Neural progenitor cell (in vitro differentiated cells): ENCODE data around the gene RHD. TPM values are rescaled to one million over a fixed set of nuclear protein-coding genes. Genes with fewer than 3 reads are reported as not detected.

Experiments used
- DNase-seq: peaks from one replicate; pipeline ENCODE4 v3.0.0-alpha.2; 2016; ENCODE audit warnings: low spot score
- H2AFZ ChIP-seq: fragments of 200-600 bp; sonication (generic); replicated peaks from 2 replicates; pipeline ENCODE4 v1.6.1; 2016; ENCODE audit warnings: antibody characterized with exemption
- H3F3A ChIP-seq: fragments of 200-600 bp; sonication (generic); 2 replicates; pipeline ENCODE4 v1.6.1; 2016; ENCODE audit warnings: antibody characterized with exemption, low read depth
- H3K27ac ChIP-seq: fragments of 200-600 bp; sonication (generic); 2 replicates; pipeline ENCODE4 v1.5.1; 2016; ENCODE audit warnings: mild to moderate bottlenecking
- H3K27me3 ChIP-seq: fragments of 200-600 bp; sonication (generic); 2 replicates; pipeline ENCODE4 v1.6.1; 2016; ENCODE audit warnings: mild to moderate bottlenecking, moderate library complexity
- H3K36me3 ChIP-seq: fragments of 200-600 bp; sonication (generic); 2 replicates; pipeline ENCODE4 v1.5.1; 2016
- H3K4me1 ChIP-seq: fragments of 200-600 bp; sonication (generic); 2 replicates; pipeline ENCODE4 v1.6.1; 2016; ENCODE audit warnings: mixed run types
- H3K4me2 ChIP-seq: fragments of 200-600 bp; sonication (generic); 2 replicates; pipeline ENCODE4 v1.6.1; 2016
- H3K4me3 ChIP-seq: fragments of 200-600 bp; sonication (generic); 2 replicates; pipeline ENCODE4 v1.5.1; 2016
- H3K79me2 ChIP-seq: fragments of 200-600 bp; sonication (generic); 2 replicates; pipeline ENCODE4 v1.6.1; 2016; ENCODE audit warnings: low read depth
- H3K9ac ChIP-seq: fragments of 200-600 bp; sonication (generic); 2 replicates; pipeline ENCODE4 v1.6.1; 2016
- H3K9me3 ChIP-seq: fragments of 200-600 bp; sonication (generic); 2 replicates; pipeline ENCODE4 v1.5.1; 2016; ENCODE audit warnings: low read depth
- H4K20me1 ChIP-seq: fragments of 200-600 bp; sonication (generic); 2 replicates; pipeline ENCODE4 v1.6.1; 2016; ENCODE audit warnings: low read depth
- H3K27ac Mint-ChIP-seq: 3 replicates; pipeline ENCODE4 v1.8.0; 2021; ENCODE audit warnings: mixed read lengths
- H3K27me3 Mint-ChIP-seq: 2 replicates; pipeline ENCODE4 v1.8.0; 2022; ENCODE audit warnings: low read depth, mild to moderate bottlenecking, inconsistent platforms, moderate library complexity, mixed read lengths; ENCODE audit not compliant: insufficient read depth
- H3K36me3 Mint-ChIP-seq: 3 replicates; pipeline ENCODE4 v1.8.0; 2021; ENCODE audit warnings: mixed read lengths
- H3K4me1 Mint-ChIP-seq: 3 replicates; pipeline ENCODE4 v1.8.0; 2021; ENCODE audit warnings: mixed read lengths
- H3K4me3 Mint-ChIP-seq: 3 replicates; pipeline ENCODE4 v1.8.0; 2021; ENCODE audit warnings: mild to moderate bottlenecking, moderate library complexity, mixed read lengths
- H3K9me3 Mint-ChIP-seq: 3 replicates; pipeline ENCODE4 v1.8.0; 2020; ENCODE audit warnings: mixed read lengths
- EZH2 ChIP-seq: fragments of 200-600 bp; sonication (generic); IDR thresholded peaks from 2 replicates; pipeline ENCODE4 v1.6.1; 2017; ENCODE audit warnings: antibody characterized with exemption, mild to moderate bottlenecking, moderate library complexity
- EZH2phosphoT487 ChIP-seq: fragments of 200-600 bp; sonication (generic); IDR thresholded peaks from 2 replicates; pipeline ENCODE4 v1.6.1; 2017; ENCODE audit warnings: antibody characterized with exemption
- total RNA-seq: library from RNA; depleted of rRNA; stranded (reverse); fragments of >200 nt; gene quantifications from 2 replicates; pipeline ENCODE4 v1.2.3, GENCODE V29; 2015; ENCODE audit warnings: low replicate concordance
- TF ChIP-seq, protein P1 (sequence below): fragments of 200-600 bp; sonication (generic); IDR thresholded peaks from 2 replicates; pipeline ENCODE4 v1.5.1; 2017; ENCODE audit warnings: antibody characterized with exemption, mild to moderate bottlenecking

The RHD gene
- total RNA-seq, 1 donor from 2014 or later: not detected

DNA sequence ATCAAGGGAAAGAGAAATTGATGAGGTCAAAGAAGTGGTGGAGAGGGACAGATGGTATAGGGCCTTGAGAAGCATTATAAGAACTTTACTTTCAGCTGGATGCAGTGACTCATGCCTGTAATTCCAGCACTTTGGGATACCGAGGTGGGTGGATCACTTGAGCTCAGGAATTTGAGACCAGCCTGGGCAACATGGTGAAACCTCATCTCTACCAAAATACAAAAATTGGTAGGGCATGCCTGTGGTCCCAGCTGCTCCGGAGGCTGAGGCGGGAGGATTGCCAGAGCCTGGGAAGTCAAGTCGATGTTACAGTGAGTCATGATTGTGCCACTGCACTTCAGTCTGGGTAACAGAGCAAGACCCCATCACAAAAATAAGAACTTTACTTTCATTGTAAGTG lies 71.6 kb downstream of the RHD start:
- Mint-ChIP-seq H3K4me1 (peaks cover 16% of the 10 kb centered on the region), H3K27ac (peak overlapping the region; percentile 31), H3K4me3 (no peak overlapping the region), H3K9me3 (no peaks in the 10 kb centered on the region), H3K27me3 (no peaks in the 10 kb centered on the region), H3K36me3 (peaks cover 19% of the 10 kb centered on the region)
- no peak overlapping the region for H3K9ac ChIP-seq
- H3K36me3 ChIP-seq: peaks cover 6% of the 10 kb centered on the region
- no peak overlapping the region for H3K4me2 ChIP-seq
- DNase-seq: no peak
- peaks cover 14% of the 10 kb centered on the region for H3K4me1 ChIP-seq
- TF ChIP-seq EZH2phosphoT487: no peak
- no peak for TF ChIP-seq EZH2
- TF ChIP-seq, protein P1, sequence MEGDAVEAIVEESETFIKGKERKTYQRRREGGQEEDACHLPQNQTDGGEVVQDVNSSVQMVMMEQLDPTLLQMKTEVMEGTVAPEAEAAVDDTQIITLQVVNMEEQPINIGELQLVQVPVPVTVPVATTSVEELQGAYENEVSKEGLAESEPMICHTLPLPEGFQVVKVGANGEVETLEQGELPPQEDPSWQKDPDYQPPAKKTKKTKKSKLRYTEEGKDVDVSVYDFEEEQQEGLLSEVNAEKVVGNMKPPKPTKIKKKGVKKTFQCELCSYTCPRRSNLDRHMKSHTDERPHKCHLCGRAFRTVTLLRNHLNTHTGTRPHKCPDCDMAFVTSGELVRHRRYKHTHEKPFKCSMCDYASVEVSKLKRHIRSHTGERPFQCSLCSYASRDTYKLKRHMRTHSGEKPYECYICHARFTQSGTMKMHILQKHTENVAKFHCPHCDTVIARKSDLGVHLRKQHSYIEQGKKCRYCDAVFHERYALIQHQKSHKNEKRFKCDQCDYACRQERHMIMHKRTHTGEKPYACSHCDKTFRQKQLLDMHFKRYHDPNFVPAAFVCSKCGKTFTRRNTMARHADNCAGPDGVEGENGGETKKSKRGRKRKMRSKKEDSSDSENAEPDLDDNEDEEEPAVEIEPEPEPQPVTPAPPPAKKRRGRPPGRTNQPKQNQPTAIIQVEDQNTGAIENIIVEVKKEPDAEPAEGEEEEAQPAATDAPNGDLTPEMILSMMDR: no peak
- H2AFZ ChIP-seq: no peak overlapping the region
- peaks cover 2% of the 10 kb centered on the region for H3F3A ChIP-seq
- no peak overlapping the region for H3K4me3 ChIP-seq
- H3K27me3 ChIP-seq: no peaks in the 10 kb centered on the region
- no peaks in the 10 kb centered on the region for H3K9me3 ChIP-seq
- peaks cover 68% of the 10 kb centered on the region for H3K79me2 ChIP-seq
- peaks cover 18% of the 10 kb centered on the region for H4K20me1 ChIP-seq
- no peak overlapping the region for H3K27ac ChIP-seq

DNA sequence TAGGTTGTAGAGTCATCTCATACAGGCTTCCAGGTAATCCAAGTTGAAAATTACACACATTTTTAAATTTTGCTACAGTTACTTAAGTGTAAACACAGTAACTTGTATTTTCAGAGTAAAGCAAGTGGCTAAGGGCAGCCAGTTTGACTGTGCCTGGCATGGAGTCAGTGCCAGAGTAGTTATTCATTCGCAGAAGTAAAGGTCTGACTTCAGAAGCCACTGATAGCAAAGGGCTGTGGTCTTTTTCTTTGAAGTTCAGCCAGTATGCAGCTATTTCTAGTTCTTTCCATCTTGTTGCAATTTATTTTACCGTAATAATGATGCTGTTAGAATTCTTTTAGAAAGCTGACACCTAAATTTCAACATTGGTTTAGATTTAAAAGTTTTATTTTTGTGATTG lies 75.2 kb downstream of the RHD start:
- no peak overlapping the region for H2AFZ ChIP-seq

DNA sequence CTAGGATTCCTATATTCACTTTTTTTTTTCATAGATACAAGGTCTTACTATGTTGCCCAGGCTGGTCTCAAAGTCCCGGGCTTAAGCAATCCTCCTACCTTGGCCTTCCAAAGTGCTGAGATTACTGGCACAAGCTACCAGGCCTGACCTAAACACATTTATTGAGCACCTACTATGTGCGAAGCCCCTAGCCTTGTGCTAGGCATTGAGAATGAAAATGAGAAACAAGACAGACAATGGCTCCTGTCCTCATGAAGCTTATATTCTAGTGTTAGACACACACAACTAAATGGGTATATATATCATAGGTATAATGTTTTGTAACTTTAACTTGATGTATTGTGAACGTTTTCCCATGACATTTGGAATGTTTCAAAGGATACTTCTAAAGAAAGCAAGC lies 77.3 kb downstream of the RHD start:
- Mint-ChIP-seq H3K9me3 (no peaks in the 10 kb centered on the region), H3K4me1 (no peaks in the 10 kb centered on the region), H3K36me3 (peaks cover 14% of the 10 kb centered on the region), H3K27ac (no peak overlapping the region), H3K4me3 (no peak overlapping the region), H3K27me3 (no peaks in the 10 kb centered on the region)
- Histone ChIP-seq H3K36me3 (peaks cover 17% of the 10 kb centered on the region), H3K4me3 (no peak overlapping the region), H3K9ac (no peak overlapping the region), H4K20me1 (no peaks in the 10 kb centered on the region), H3K9me3 (no peaks in the 10 kb centered on the region), H3K27ac (no peak overlapping the region), H3K27me3 (no peaks in the 10 kb centered on the region), H3F3A (no peaks in the 10 kb centered on the region), H2AFZ (no peak overlapping the region), H3K79me2 (peaks cover 28% of the 10 kb centered on the region), H3K4me1 (no peaks in the 10 kb centered on the region), H3K4me2 (no peak overlapping the region)
- DNase-seq: no peak
- TF ChIP-seq EZH2 (no peak), EZH2phosphoT487 (no peak)
- TF ChIP-seq, protein P1: no peak

More for the DNA sequence above, 75.2 kb downstream of the RHD start:
- Histone ChIP-seq H3K9ac (no peak overlapping the region), H3K9me3 (no peaks in the 10 kb centered on the region), H3K4me1 (no peaks in the 10 kb centered on the region), H3K4me2 (no peak overlapping the region), H3K27me3 (no peaks in the 10 kb centered on the region), H3K36me3 (peaks cover 11% of the 10 kb centered on the region), H3F3A (no peaks in the 10 kb centered on the region), H3K79me2 (peaks cover 45% of the 10 kb centered on the region), H3K4me3 (no peak overlapping the region), H4K20me1 (peaks cover 6% of the 10 kb centered on the region), H3K27ac (no peak overlapping the region)
- Mint-ChIP-seq H3K27ac (no peak overlapping the region), H3K4me1 (no peaks in the 10 kb centered on the region), H3K27me3 (no peaks in the 10 kb centered on the region), H3K9me3 (no peaks in the 10 kb centered on the region), H3K36me3 (peaks cover 18% of the 10 kb centered on the region), H3K4me3 (no peak overlapping the region)
- DNase-seq: no peak
- TF ChIP-seq, protein P1: no peak
- TF ChIP-seq EZH2: no peak
- TF ChIP-seq EZH2phosphoT487: no peak
